Thoracic aorta (tissue), 2 donors: ENCODE data around the gene PAK6. TPM values are rescaled to one million over a fixed set of nuclear protein-coding genes. Genes with fewer than 3 reads are reported as not detected.
A peak's percentile ranks its signal among the peaks of the same experiment; 100 is the strongest.

Experiments used
- ATAC-seq: fragments of 150-250 bp; one replicate; pipeline ENCODE4 v1.8.0; 2017; ENCODE audit warnings: low read depth; ENCODE audit not compliant: insufficient number of reproducible peaks, low FRiP score
- DNase-seq: peaks from one replicate; pipeline ENCODE4 v3.0.0-alpha.2; 2020; ENCODE audit warnings: low spot score
- H3K27ac ChIP-seq, 2 donors: fragments of 200-600 bp; sonication (generic); 1 replicate in 1 of 2; 2 replicates in 1 of 2; pipeline ENCODE4 v1.5.1; 2016; ENCODE audit warnings: mild to moderate bottlenecking in 2 of 2, moderate library complexity in 2 of 2
- H3K27me3 ChIP-seq: fragments of 200-600 bp; sonication (generic); replicated peaks from 2 replicates; pipeline ENCODE4 v1.6.0; 2016; ENCODE audit warnings: mild to moderate bottlenecking; ENCODE audit not compliant: insufficient read depth
- H3K36me3 ChIP-seq: fragments of 200-600 bp; sonication (generic); one replicate; pipeline ENCODE4 v1.5.1; 2016
- H3K4me1 ChIP-seq, 2 donors: fragments of 200-600 bp; sonication (generic); 1 replicate in 1 of 2; 2 replicates in 1 of 2; pipeline versions ENCODE4 v1.5.1 to v1.6.0; 2016; ENCODE audit warnings: low read depth in 2 of 2, mild to moderate bottlenecking in 1 of 2; ENCODE audit not compliant: control insufficient read depth in 1 of 2
- H3K4me3 ChIP-seq: fragments of 200-600 bp; sonication (generic); 2 replicates; pipeline ENCODE4 v1.5.1; 2016; ENCODE audit warnings: mild to moderate bottlenecking
- H3K9me3 ChIP-seq: fragments of 200-600 bp; sonication (generic); 2 replicates; pipeline ENCODE4 v1.5.1; 2016
- total RNA-seq, 2 donors: library from RNA; depleted of rRNA; stranded (reverse); fragments of >200 nt; gene quantifications; one replicate each; pipeline versions ENCODE4 v1.1.0 to v1.2.3, GENCODE V29; 2016
- TF ChIP-seq, protein P1 (sequence below): fragments of 200-600 bp; sonication (generic); IDR thresholded peaks from one replicate; pipeline ENCODE4 v1.5.1; 2019; ENCODE audit warnings: antibody characterized with exemption

Gene PAK6
- total RNA-seq, 2 donors from 2014 or later, result 0.68 to 0.78 TPM

GRCh38 chr15:40290545-40290917 is 51.7 kb downstream of the PAK6 start:
- Histone ChIP-seq H3K27ac (no peak overlapping the region), H3K4me3 (no peak overlapping the region), H3K9me3 (no peaks in the 10 kb centered on the region), H3K27me3 (no peaks in the 10 kb centered on the region), H3K4me1 (peaks cover 0 to 3% of the 10 kb centered on the region in 2 donors), H3K36me3 (no peaks in the 10 kb centered on the region)
- TF ChIP-seq, protein P1, sequence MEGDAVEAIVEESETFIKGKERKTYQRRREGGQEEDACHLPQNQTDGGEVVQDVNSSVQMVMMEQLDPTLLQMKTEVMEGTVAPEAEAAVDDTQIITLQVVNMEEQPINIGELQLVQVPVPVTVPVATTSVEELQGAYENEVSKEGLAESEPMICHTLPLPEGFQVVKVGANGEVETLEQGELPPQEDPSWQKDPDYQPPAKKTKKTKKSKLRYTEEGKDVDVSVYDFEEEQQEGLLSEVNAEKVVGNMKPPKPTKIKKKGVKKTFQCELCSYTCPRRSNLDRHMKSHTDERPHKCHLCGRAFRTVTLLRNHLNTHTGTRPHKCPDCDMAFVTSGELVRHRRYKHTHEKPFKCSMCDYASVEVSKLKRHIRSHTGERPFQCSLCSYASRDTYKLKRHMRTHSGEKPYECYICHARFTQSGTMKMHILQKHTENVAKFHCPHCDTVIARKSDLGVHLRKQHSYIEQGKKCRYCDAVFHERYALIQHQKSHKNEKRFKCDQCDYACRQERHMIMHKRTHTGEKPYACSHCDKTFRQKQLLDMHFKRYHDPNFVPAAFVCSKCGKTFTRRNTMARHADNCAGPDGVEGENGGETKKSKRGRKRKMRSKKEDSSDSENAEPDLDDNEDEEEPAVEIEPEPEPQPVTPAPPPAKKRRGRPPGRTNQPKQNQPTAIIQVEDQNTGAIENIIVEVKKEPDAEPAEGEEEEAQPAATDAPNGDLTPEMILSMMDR, result no peak
- ATAC-seq (no peak), DNase-seq (no peak)

- Histone ChIP-seq H3K36me3 (no peaks in the 10 kb centered on the region), H3K4me3 (peak overlapping the region; percentile 66), H3K9me3 (no peaks in the 10 kb centered on the region), H3K27ac (no peak overlapping the region), H3K4me1 (peaks cover 0 to 3% of the 10 kb centered on the region in 2 donors), H3K27me3 (no peaks in the 10 kb centered on the region)
- DNase-seq, result no peak
- TF ChIP-seq, protein P1, result no peak
- ATAC-seq, result no peak
These were observed 52.2 kb downstream of the PAK6 start for GRCh38 chr15:40290918-40291574.

- DNase-seq, result no peak
- TF ChIP-seq, protein P1, result no peak
- Histone ChIP-seq H3K27ac (no peak overlapping the region), H3K4me1 (peaks cover 0 to 3% of the 10 kb centered on the region in 2 donors), H3K36me3 (no peaks in the 10 kb centered on the region), H3K4me3 (no peak overlapping the region), H3K9me3 (no peaks in the 10 kb centered on the region), H3K27me3 (no peaks in the 10 kb centered on the region)
- no peak for ATAC-seq
These were observed 53.4 kb downstream of the PAK6 start for GRCh38 chr15:40292246-40292645.

DNA sequence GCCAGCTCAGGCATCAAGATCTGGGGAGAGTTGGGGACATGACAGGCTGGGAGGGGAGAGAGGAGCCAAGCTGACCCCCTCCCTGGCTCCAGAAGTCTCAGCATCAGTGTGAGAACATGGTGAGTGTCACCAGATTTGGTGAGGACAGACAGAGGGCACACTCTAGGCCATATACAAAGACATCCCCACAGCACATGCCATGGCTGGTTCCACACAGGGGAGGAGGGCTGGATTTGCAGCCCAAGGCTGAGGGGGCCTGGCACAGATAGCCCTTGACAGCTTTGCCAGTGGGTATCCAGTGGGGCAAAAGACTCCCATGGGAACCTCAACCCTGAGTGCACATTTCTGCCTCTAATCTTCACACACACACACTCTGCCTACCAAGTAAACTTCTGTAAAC is 54.1 kb downstream of the PAK6 start:
- Histone ChIP-seq H3K4me3 (no peak overlapping the region), H3K27ac (no peak overlapping the region), H3K4me1 (peaks cover 0 to 3% of the 10 kb centered on the region in 2 donors), H3K27me3 (no peaks in the 10 kb centered on the region), H3K9me3 (no peaks in the 10 kb centered on the region), H3K36me3 (no peaks in the 10 kb centered on the region)
- ATAC-seq (no peak), DNase-seq (no peak)
- TF ChIP-seq, protein P1, result no peak

DNA sequence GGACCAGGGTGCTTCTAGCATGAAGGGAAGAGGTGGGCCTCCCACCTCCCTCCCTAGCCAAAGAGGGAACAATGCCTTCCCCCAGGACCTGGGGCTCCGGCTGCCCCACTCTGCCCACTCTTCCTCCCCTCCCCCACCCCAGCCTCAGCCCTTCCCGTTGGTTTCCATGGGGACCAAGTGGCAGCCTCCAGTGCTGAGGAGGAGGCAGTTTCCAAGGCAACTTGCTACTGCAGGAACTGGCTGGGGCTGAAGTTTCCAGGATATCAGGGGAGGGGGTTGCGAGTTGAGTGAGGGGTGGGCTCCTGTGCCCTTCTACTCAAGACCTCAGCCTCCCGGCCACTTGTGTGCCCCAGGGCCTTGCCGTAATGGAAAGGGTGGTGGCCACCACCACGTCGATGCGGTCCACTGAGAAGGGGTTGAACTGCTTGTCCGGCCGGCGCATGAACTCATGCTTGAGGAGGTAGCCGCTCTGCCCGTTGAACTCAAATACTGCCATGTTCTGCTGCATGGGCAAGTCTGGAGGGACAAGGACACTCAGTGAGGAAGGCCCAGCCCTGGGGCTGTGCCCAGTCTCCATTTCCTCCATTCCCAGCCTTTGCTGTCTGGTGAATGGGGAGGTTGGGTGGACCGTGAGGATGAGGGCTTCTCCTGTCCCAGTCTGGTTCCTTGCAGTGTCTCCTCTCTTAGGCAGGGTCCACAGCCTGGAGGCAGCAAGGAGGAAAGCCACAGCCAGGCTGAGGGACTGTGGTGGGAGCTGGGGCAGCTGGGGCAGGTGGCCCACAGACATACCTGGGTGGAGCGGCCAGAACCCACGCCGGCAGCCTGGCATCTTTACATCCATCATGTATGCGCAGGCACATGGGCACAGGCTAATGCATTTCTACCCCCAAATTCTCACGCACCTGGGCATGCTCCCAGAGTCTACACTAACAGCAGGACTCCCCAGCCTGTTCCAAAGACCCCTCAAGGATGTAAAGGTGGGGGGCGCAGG is 55.3 kb downstream of the PAK6 start:
- Histone ChIP-seq H3K9me3 (no peaks in the 10 kb centered on the region), H3K27me3 (no peaks in the 10 kb centered on the region), H3K4me1 (peaks cover 0 to 3% of the 10 kb centered on the region in 2 donors), H3K36me3 (no peaks in the 10 kb centered on the region), H3K27ac (no peak overlapping the region), H3K4me3 (no peak overlapping the region)
- ATAC-seq (no peak), DNase-seq (no peak)
- TF ChIP-seq, protein P1, result no peak
